ENCODE results near the gene PIEZO1. TPM values are rescaled to one million over a fixed set of nuclear protein-coding genes. Genes with fewer than 3 reads are reported as not detected.

The PIEZO1 gene
- total RNA-seq, 1 experiment from 2014 or later: 391 TPM

- Histone ChIP-seq H4K20me1 (ENCODE audit: insufficient read depth) (no peaks in the 10 kb centered on the region), H3F3A (ENCODE audit: insufficient read depth, low read depth) (peaks cover 9% of the 10 kb centered on the region; the same call in 1 of the 2 replicates), H3K79me2 (ENCODE audit: low read depth) (peaks cover 4% of the 10 kb centered on the region), H3K4me2 (no peak overlapping the region), H2AFZ (no peak overlapping the region), H3K27ac (no peak overlapping the region), H3K9me2 (ENCODE audit: insufficient read depth) (no peaks in the 10 kb centered on the region), H3K36me3 (ENCODE audit: low read depth) (no peaks in the 10 kb centered on the region), H3K4me1 (replicated peaks; ENCODE audit: insufficient read depth) (no peaks in the 10 kb centered on the region; the same call in 1 of the 2 replicates), H3K27me3 (ENCODE audit: insufficient read depth, low read depth) (no peaks in the 10 kb centered on the region), H3K4me3 (no peak overlapping the region), H3K9me3 (ENCODE audit: insufficient read depth, low read depth) (no peaks in the 10 kb centered on the region)
- intact Hi-C loops (cut with micrococcal nuclease; ENCODE audit: unreplicated experiment): no loop called here
- no TSS peak for BruUV-seq (replicated peaks)
- no peak for TF ChIP-seq EZH2 (IDR thresholded peaks at IDR 0.05; ENCODE audit: low read depth)
- no peak for TF ChIP-seq CTCF (conservative IDR thresholded peaks at IDR 0.05)
- DNase-seq: no peak
- ChIA-PET CTCF (no interaction called here), POLR2A (ENCODE audit: unreplicated experiment) (no interaction called here)
These were observed 117.6 kb downstream of the PIEZO1 start for GRCh38 chr16:88667461-88667860.

GRCh38 chr16:88665570-88665969 is 119.5 kb downstream of the PIEZO1 start:
- H3K4me1 ChIP-seq (replicated peaks; ENCODE audit: insufficient read depth): peaks cover 9% of the 10 kb centered on the region
- H3K27ac ChIP-seq: no peak overlapping the region
- no peak overlapping the region for H3K4me3 ChIP-seq
- H3F3A ChIP-seq (ENCODE audit: insufficient read depth, low read depth): peaks cover 19% of the 10 kb centered on the region; the same call in 1 of the 2 replicates
- POLR2A ChIA-PET (ENCODE audit: unreplicated experiment): no interaction called here
- no peak overlapping the region for H3K4me2 ChIP-seq
- DNase-seq: no peak
- no peaks in the 10 kb centered on the region for H3K9me2 ChIP-seq (ENCODE audit: insufficient read depth)
- no peaks in the 10 kb centered on the region for H3K27me3 ChIP-seq (ENCODE audit: insufficient read depth, low read depth)
- TF ChIP-seq CTCF (conservative IDR thresholded peaks at IDR 0.05) (no peak), EZH2 (IDR thresholded peaks at IDR 0.05; ENCODE audit: low read depth) (no peak)
- CTCF ChIA-PET: no interaction called here
- no peaks in the 10 kb centered on the region for H3K9me3 ChIP-seq (ENCODE audit: insufficient read depth, low read depth)
- no TSS peak for BruUV-seq (replicated peaks)
- H3K36me3 ChIP-seq (ENCODE audit: low read depth): no peaks in the 10 kb centered on the region
- H3K79me2 ChIP-seq (ENCODE audit: low read depth): peaks cover 17% of the 10 kb centered on the region
- intact Hi-C loops (cut with micrococcal nuclease; ENCODE audit: unreplicated experiment): no loop called here
- H4K20me1 ChIP-seq (ENCODE audit: insufficient read depth): no peaks in the 10 kb centered on the region
- no peak overlapping the region for H2AFZ ChIP-seq

Small RNA genes within 50 kb of the gene (microRNA-seq; reads per million reads assigned to microRNA genes)
- not detected for gene MIR4722 (ENCODE audit: borderline number of aligned reads, borderline replicate concordance)

Other genes with a start within 250 kb of the PIEZO1 start
- 76.4 and 78.4 TPM in 2 replicates for gene ZC3H18, start 214.8 kb downstream of the PIEZO1 start, total RNA-seq (2021)
- not detected in 2 replicates for gene IL17C, start 146.6 kb downstream of the PIEZO1 start, total RNA-seq (2021)
- 6.3 and 8.0 TPM in 2 replicates for gene CYBA, start 134.2 kb downstream of the PIEZO1 start, total RNA-seq (2021)
- 146 and 168 TPM in 2 replicates for gene MVD, start 122.1 kb downstream of the PIEZO1 start, total RNA-seq (2021)
- 1.3 and 2.0 TPM in 2 replicates for gene SNAI3, start 98.7 kb downstream of the PIEZO1 start, total RNA-seq (2021)
- 25.6 and 29.4 TPM in 2 replicates for gene RNF166, start 78.8 kb downstream of the PIEZO1 start, total RNA-seq (2021)
- 20.0 and 38.0 TPM in 2 replicates for gene CTU2, start 78.7 kb downstream of the PIEZO1 start, total RNA-seq (2021)
- gene CDT1, start 18.6 kb upstream of the PIEZO1 start, total RNA-seq (2021): 73.2 and 95.4 TPM in 2 replicates
- gene APRT, start 26.7 kb upstream of the PIEZO1 start, total RNA-seq (2021): 213 and 226 TPM in 2 replicates
- 62.3 and 75.7 TPM in 2 replicates for gene GALNS, start 71.7 kb upstream of the PIEZO1 start, total RNA-seq (2021)
- 82.6 and 101 TPM in 2 replicates for gene TRAPPC2L, start 71.9 kb upstream of the PIEZO1 start, total RNA-seq (2021)
- gene PABPN1L, start 81.4 kb upstream of the PIEZO1 start, total RNA-seq (2021): not detected in 2 replicates
- gene CBFA2T3, start 192.0 kb upstream of the PIEZO1 start, total RNA-seq (2021): 0.88 and 1.0 TPM in 2 replicates

Measured in PC-9 (cell line).